Smooth muscle cell of the brain vasculature (primary cell): ENCODE measurements around the gene COA1.
"Not testable (repeated sequence)": the region's sequence is repeated elsewhere in the genome, so short reads cannot be mapped to it uniquely, and the experiment has no call there.

Experiments
- DNase-seq: peaks from one replicate; pipeline ENCODE4 v3.0.0-alpha.2; 2012; ENCODE audit warnings: low read depth, low spot score

The COA1 gene

DNA sequence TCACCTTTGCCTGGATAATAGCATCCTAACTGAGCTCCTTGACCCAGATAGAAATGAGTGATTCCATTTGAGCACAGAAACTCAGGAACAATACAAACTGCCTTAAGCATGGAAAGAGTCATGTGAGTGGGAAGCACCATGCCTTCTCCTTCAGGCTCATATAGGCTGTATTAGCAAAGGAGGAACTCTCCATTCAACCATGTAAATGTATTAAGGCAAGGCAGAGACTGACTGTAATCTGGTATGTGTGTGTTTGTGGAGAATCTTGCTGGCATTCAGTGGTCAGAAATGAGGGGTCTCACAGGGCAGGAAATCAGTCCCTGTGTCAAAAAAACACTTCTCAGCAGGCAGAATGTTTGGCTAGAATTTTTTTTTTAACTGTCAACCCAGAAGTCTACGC lies 40.2 kb downstream of the COA1 start:
- no peak for DNase-seq

DNA sequence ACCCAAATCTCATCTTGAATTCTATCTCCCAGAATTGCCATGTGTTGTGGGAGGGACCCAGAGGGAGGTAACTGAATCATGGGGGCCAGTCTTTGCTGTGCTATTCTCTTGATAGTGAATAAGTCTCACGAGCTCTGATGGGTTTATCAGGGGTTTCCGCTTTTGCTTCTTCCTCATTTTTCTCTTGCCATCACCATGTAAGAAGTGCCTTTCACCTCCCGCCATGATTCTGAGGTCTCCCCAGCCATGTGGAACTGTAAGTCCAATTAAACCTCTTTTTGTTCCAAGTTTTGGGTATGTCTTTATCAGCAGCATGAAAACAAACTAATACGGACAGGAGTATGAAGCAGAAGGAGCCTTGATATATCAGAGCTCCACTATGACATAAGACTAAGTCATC lies 41.5 kb downstream of the COA1 start:
- not testable (repeated sequence) for DNase-seq

DNA sequence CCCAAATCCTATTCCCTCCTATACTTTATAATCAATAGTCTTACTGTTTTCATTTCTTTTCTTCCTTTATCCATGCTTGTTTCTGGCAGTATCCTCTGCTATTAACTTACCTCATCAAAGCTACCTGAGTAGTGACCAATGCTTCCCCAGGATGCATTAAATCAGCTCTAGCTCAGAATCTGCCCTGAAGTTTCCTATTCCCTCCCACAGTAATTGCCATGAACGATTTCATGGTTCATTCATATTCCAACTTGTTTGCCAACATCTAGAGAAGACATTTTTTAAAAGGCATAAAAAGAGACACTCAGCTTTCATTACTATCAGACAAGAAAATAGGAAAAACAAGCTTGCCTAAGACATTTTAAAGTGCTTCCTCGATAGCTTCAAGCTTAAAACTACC lies 42.3 kb downstream of the COA1 start:
- no peak for DNase-seq

GRCh38 chr7:43680736-43681135 lies 48.6 kb downstream of the COA1 start:
- no peak for DNase-seq

DNA sequence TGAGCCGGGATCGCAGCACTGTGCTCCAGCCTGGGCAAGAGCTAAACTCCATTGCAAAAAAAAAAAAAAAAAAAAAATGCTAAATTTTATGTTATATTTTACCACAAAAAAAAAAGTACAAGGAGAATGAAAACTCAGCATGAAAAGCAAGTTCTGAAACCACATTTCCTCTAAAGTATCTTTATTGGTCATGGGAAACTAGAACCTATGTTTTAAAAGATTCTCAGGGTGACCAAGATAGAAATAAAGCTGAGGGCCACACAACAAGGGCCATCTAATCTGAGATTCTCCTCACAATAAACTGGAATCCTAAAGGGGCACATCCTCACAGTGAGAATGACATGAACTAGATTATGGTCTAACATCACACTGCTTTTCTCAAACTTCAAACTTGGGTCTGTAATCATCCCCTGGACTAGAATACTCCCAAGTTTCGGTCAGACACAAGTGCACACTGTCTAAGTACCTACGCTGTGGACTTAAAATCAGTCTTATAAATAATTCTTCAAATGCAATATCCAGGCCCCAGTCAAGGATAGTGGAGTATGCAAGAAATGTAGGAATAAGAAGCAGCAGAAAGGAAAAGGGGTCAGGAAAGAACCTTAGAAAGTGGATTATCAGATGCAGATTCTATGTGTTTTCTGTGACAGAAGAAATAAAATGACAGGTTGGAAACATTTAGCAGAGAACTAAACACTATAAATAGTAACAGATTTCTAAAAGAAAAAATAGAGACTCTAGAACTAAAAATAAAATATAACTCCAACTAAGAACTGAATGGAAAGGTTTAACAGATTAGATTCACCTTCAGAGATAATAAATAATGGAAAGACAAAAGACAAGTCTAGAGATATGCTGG lies 49.9 kb downstream of the COA1 start:
- no peak for DNase-seq

- DNase-seq = no peak
These were observed 51.0 kb downstream of the COA1 start for GRCh38 chr7:43678315-43678714.

DNA sequence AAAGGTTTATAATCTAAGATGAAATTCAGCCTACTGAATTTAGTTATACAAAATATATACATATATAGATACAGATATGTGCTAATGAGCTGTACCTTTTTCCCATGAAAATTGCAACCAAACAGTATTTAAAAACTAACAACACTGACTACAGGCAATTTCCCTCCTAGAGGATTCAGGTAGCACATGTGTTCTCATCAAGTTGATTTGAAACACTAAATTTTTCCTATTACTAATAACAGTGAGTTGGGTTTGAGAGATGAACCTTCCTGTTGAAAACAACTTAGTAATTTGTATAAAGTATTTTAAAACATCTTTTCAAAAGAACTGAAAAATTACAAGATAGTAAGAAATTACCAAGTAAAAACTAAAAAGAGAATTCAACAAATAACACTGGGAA lies 51.5 kb downstream of the COA1 start:
- no peak for DNase-seq

DNA sequence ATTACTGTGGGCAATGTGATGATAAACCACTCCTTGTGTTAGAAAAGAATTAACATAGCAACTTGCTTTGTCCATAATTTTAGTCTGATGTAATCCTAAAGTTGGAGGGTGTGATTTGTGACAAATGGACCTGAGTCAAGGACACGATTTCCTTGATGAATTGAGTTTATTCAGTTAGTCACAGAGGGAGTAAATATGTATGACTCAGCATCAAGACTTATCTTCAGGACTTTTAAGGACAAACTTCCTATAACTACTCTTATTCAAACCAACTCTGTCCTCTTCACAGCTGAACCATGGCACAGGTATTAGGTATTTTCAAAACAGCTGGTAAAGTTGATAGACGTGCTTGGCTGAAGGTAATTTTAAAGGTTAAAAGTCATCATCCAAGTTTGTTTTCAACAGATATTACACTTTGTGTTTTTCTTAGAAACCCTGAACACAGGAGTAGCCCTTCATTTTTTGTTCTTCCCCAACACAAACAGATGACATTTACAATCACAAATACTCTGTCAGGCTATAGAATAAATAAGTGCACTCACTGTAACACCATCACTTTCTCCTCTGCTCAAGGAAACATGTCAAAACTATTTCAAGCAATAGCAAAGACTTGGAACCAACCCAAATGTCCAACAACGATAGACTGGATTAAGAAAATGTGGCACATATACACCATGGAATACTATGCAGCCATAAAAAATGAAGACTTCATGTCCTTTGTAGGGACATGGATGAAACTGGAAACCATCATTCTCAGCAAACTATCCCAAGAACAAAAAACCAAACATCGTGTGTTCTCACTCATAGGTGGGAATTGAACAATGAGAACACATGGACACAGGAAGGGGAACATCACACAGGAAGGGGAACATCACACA lies 54.5 kb downstream of the COA1 start:
- DNase-seq = no peak

GRCh38 chr7:43673243-43673976 lies 55.9 kb downstream of the COA1 start:
- not testable (repeated sequence) for DNase-seq

GRCh38 chr7:43671521-43671920 lies 57.8 kb downstream of the COA1 start:
- DNase-seq = no peak

GRCh38 chr7:43669286-43670081 lies 59.8 kb downstream of the COA1 start:
- no peak for DNase-seq

DNA sequence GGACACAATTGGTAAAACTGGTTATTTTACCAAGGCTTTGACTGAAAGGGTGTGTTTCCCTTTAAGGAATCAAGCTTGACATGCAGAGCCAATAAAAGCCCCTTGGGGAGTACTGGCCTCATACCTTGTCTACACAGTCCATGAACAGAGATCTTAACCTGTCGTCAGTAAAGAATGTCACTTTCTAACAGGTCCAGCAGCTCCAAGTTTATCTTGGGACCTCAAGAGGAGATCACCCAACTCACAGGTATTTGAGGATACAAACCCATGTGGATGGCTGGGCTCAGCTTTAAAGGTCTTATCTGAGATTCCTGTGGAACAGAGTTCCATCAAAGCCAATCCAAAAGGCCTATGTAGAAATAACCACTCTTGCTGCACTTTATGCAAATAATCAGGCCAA lies 61.3 kb downstream of the COA1 start:
- DNase-seq = no peak

DNA sequence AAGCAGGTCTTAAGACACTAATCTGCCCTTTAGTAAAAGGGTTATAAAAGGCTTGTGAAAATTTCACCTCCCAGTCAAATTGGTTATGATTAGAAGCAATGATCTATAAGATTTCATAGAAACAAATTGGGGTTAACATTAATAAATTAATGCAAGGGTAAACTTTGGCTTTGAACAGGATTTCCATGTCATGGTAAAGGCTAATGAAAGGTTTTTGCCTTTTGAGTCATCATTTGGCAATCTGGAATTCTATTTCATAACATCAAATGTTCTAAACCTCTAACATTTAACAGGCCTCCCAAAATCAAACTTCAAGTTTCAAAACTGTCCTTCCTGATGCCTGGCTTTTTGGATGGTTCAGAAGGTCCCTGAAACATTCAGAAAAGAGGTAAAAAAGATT lies 62.4 kb downstream of the COA1 start:
- DNase-seq = no peak

- DNase-seq = no peak
These were observed 64.6 kb downstream of the COA1 start for GRCh38 chr7:43664681-43665080.

DNA sequence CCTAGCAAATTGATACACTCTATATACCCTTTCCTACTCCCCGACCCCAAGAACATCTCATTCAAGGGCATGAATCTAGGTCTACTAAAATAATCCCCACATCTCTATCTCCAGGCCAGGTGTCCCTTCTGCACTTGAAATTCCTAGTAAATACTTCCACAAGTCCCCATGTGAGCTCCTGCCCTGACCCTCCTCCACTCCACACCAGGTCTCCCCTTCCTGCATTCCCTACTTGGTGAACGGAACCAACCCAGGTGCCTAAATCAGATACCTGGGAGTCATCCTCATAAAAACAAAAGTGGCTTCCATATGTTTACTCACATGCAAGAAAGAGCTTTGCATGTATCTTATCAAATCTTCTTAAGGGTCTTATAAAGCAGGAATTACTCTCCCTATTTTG lies 69.2 kb downstream of the COA1 start:
- no peak for DNase-seq

DNA sequence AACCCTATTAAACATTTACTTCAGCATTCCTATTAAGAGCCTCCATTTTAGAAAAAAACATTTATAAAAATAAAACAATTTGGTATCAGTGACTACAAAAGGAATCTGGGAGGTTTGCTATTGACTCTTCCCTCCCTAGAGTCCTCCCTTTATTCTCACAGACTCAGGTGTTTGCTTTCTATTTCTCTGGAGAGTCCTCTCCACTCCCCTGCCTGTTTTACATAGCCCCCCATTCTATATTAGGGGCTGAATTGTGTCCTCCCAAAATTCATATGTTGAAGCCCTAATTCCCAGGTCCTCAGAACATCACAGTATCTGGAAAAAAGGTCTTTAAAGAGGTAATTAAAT lies 69.8 kb downstream of the COA1 start:
- DNase-seq = no peak

GRCh38 chr7:43658718-43659548 lies 70.4 kb downstream of the COA1 start:
- DNase-seq = no peak

DNA sequence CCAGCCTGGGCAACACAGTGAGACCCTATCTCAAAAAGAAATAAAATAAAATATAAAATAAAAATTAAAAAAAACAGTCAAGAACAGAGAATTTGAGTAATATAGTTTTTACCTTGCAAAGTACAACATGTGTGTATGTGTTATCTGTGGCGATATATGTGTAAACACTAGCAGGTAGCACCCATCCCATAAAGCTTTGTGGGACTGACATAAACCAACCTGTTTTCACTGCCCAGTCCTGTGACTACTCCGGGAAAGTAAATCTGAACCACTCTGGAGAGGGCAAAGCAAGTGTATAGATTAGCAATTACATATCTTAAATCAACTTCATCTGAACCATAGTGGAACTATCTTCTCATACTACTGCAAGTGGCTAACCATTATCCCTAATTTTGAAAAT lies 72.3 kb downstream of the COA1 start:
- no peak for DNase-seq

- DNase-seq = no peak
These were observed 73.7 kb downstream of the COA1 start for GRCh38 chr7:43655584-43655983.

GRCh38 chr7:43653891-43654504 lies 75.3 kb downstream of the COA1 start:
- no peak for DNase-seq
